Breast epithelium (tissue), 3 donors: Measurements from ENCODE around the gene PARP9.

Experiments
- CTCF ChIP-seq, 3 donors: fragments of 450-650 bp; IDR thresholded peaks; one replicate each; pipeline ENCODE4 v1.5.1; 2016 to 2017; ENCODE audit warnings: antibody characterized with exemption in 3 of 3, mild to moderate bottlenecking in 3 of 3, moderate library complexity in 3 of 3
- POLR2A ChIP-seq: fragments of 450-650 bp; IDR thresholded peaks from one replicate; pipeline ENCODE4 v1.6.1; 2016; ENCODE audit warnings: antibody characterized with exemption, mild to moderate bottlenecking, moderate library complexity
- POLR2AphosphoS5 ChIP-seq, 3 donors: sonication (generic); formaldehyde crosslinking; IDR thresholded peaks; one replicate each; pipeline ENCODE4 v1.6.1; 2017; ENCODE audit warnings: antibody characterized with exemption in 3 of 3

DNA sequence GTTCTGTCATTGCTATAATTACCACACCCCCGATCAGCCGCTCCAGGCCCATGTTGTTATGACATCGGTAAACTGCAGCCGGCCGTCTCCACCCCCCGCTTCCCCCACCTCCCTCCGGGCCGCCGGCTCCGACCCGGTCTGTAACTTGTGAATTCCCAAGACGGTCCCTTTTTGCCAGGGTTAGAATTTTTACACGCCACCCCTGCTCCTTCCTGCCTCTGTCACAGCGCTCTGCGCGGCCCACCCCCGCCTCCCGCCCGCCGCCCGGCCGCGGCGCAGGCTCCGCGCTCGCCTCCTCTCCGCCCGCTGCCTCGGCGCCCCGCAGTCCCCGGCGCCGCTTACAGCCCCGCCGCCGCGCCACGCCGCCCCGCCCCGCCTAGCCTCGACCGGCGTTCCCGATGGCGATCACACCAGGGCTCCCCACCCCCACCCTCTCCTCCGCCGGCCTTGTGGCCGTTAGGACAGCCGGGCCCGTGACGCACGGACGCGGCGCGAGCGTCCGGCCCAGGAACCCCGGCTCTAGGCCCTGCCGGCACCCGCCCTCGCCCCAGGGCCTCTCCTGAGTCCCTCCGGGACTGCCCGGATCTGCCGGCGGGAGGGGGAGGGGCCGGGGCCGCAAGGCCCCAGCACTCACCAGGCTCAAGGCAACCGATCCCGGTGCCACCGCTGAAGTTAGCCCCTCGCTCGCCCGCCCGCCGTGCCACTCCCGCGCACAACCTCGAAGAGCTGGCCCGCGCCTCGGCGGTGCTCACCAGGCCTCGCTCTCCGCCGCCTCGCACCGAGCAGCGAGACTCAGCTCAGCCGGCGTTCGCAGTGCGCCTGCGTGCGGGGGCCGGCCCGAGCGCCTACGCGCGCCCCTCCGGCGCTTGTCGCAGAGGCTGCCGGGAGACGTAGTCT, 49.7 kb downstream of the PARP9 start, which contains the start of gene KPNA1:
- TF ChIP-seq CTCF (IDR thresholded peaks at IDR 0.05) (no peak), POLR2A (peak; percentile 77), POLR2AphosphoS5 (IDR thresholded peaks at IDR 0.05) (peak; percentile 88 to 96 (median 89))
